ENCODE measurements around the gene UMPS.
"Not testable (repeated sequence)": the region's sequence is repeated elsewhere in the genome, so short reads cannot be mapped to it uniquely, and the experiment has no call there.

Gene UMPS

GRCh38 chr3:124707223-124707622 lies 23.0 kb upstream of the UMPS start:
- DNase-seq (ENCODE audit: extremely low read depth in 1 of 2, low read depth in 1 of 2): not testable (repeated sequence)

GRCh38 chr3:124707656-124708062 lies 22.6 kb upstream of the UMPS start:
- DNase-seq (ENCODE audit: extremely low read depth in 1 of 2, low read depth in 1 of 2): no peak

- DNase-seq (ENCODE audit: extremely low read depth in 1 of 2, low read depth in 1 of 2): no peak
Observed at GRCh38 chr3:124714223-124714853, 15.9 kb upstream of the UMPS start.

- no peak for DNase-seq (ENCODE audit: extremely low read depth in 1 of 2, low read depth in 1 of 2)
Observed at GRCh38 chr3:124722589-124722988, 7.7 kb upstream of the UMPS start.

GRCh38 chr3:124730941-124731297 lies 667 bp downstream of the UMPS start:
- peak in 1 of 2 donors; percentile 2 for DNase-seq (ENCODE audit: extremely low read depth in 1 of 2, low read depth in 1 of 2)

- DNase-seq (ENCODE audit: extremely low read depth in 1 of 2, low read depth in 1 of 2): no peak
Observed at GRCh38 chr3:124731760-124732159, 1.5 kb downstream of the UMPS start.

- no peak for DNase-seq (ENCODE audit: extremely low read depth in 1 of 2, low read depth in 1 of 2)
Observed at GRCh38 chr3:124741027-124741426, 10.8 kb downstream of the UMPS start.

GRCh38 chr3:124745756-124746155 lies 15.5 kb downstream of the UMPS start:
- DNase-seq (ENCODE audit: extremely low read depth in 1 of 2, low read depth in 1 of 2): no peak

GRCh38 chr3:124747111-124747981 lies 17.1 kb downstream of the UMPS start:
- DNase-seq (ENCODE audit: extremely low read depth in 1 of 2, low read depth in 1 of 2): no peak

GRCh38 chr3:124748560-124749198 lies 18.4 kb downstream of the UMPS start:
- DNase-seq (ENCODE audit: extremely low read depth in 1 of 2, low read depth in 1 of 2): no peak

- not testable (repeated sequence) for DNase-seq (ENCODE audit: extremely low read depth in 1 of 2, low read depth in 1 of 2)
Observed at GRCh38 chr3:124749877-124750276, 19.6 kb downstream of the UMPS start.

GRCh38 chr3:124751501-124751900 lies 21.2 kb downstream of the UMPS start:
- DNase-seq (ENCODE audit: extremely low read depth in 1 of 2, low read depth in 1 of 2): no peak

GRCh38 chr3:124752051-124752450 lies 21.8 kb downstream of the UMPS start:
- DNase-seq (ENCODE audit: extremely low read depth in 1 of 2, low read depth in 1 of 2): no peak

- DNase-seq (ENCODE audit: extremely low read depth in 1 of 2, low read depth in 1 of 2): not testable (repeated sequence)
Observed at GRCh38 chr3:124757926-124758325, 27.7 kb downstream of the UMPS start.

GRCh38 chr3:124758851-124759635 lies 28.8 kb downstream of the UMPS start:
- no peak for DNase-seq (ENCODE audit: extremely low read depth in 1 of 2, low read depth in 1 of 2)

GRCh38 chr3:124759666-124760401 lies 29.6 kb downstream of the UMPS start:
- DNase-seq (ENCODE audit: extremely low read depth in 1 of 2, low read depth in 1 of 2): no peak

GRCh38 chr3:124760601-124761000 lies 30.3 kb downstream of the UMPS start:
- DNase-seq (ENCODE audit: extremely low read depth in 1 of 2, low read depth in 1 of 2): no peak

- peak; percentile 15 to 57 for DNase-seq (ENCODE audit: extremely low read depth in 1 of 2, low read depth in 1 of 2)
Observed at GRCh38 chr3:124761250-124761796, 31.1 kb downstream of the UMPS start.

- DNase-seq (ENCODE audit: extremely low read depth in 1 of 2, low read depth in 1 of 2): no peak
Observed at GRCh38 chr3:124761935-124762660, 31.8 kb downstream of the UMPS start.
